Prostate gland (tissue), 2 donors: Measurements from ENCODE around the gene PAK1. TPM values are rescaled to one million over a fixed set of nuclear protein-coding genes. Genes with fewer than 3 reads are reported as not detected.
"Not testable (repeated sequence)": the region's sequence is repeated elsewhere in the genome, so short reads cannot be mapped to it uniquely, and the experiment has no call there.

Experiments
- DNase-seq: peaks from one replicate; pipeline ENCODE4 v3.0.0-alpha.2; 2019; ENCODE audit warnings: low spot score
- H3K27ac ChIP-seq, 2 donors: fragments of 200-600 bp; sonication (generic); 2 replicates each; pipeline ENCODE4 v1.5.1; 2017 to 2019
- H3K27me3 ChIP-seq: fragments of 200-600 bp; sonication (generic); replicated peaks from 2 replicates; pipeline ENCODE4 v1.5.1; 2019; ENCODE audit not compliant: insufficient read depth
- H3K36me3 ChIP-seq, 2 donors: fragments of 200-600 bp; sonication (generic); 1 replicate in 1 of 2; 2 replicates in 1 of 2; pipeline versions ENCODE4 v1.5.1 to v1.8.1; 2017 to 2019
- H3K4me1 ChIP-seq: fragments of 200-600 bp; sonication (generic); replicated peaks from 2 replicates; pipeline ENCODE4 v1.5.1; 2019
- H3K4me3 ChIP-seq, 2 donors: fragments of 200-600 bp; sonication (generic); 2 replicates each; pipeline ENCODE4 v1.5.1; 2017 to 2019
- H3K9me3 ChIP-seq: fragments of 200-600 bp; sonication (generic); 2 replicates; pipeline ENCODE4 v1.5.1; 2017
- CTCF ChIP-seq, 4 experiments: fragments of 200-600 bp in 2 of 4; fragments of 450-650 bp in 2 of 4; sonication (generic) in 2 of 4; IDR thresholded peaks; 1 replicate in 3 of 4; 2 replicates in 1 of 4; pipeline ENCODE4 v1.5.1; 2016 to 2019; ENCODE audit warnings: antibody characterized with exemption in 4 of 4, mild to moderate bottlenecking in 2 of 4, moderate library complexity in 2 of 4
- POLR2A ChIP-seq: fragments of 450-650 bp; IDR thresholded peaks from one replicate; pipeline ENCODE4 v1.6.1; 2016; ENCODE audit warnings: antibody characterized with exemption, mild to moderate bottlenecking
- POLR2AphosphoS5 ChIP-seq: sonication (generic); formaldehyde crosslinking; IDR thresholded peaks from one replicate; pipeline ENCODE4 v1.6.1; 2017; ENCODE audit warnings: antibody characterized with exemption
- WGBS: methylation state at CpG from one replicate; pipeline ENCODE4 v1.1.5; 2018; 5-methylcytosine and 5-hydroxymethylcytosine counted together
- intact Hi-C: fragments of 100-400 bp; cut with DNase I; formaldehyde crosslinking; loops from one replicate; pipeline ENCODE4 v1.14.2; 2022
- total RNA-seq, 2 donors: library from RNA; depleted of rRNA; stranded (reverse); fragments of >200 nt; gene quantifications; one replicate each; pipeline ENCODE4 v1.1.0, GENCODE V29; 2016

The PAK1 gene
- total RNA-seq, 2 donors from 2014 or later = 39.6 to 61.7 TPM

GRCh38 chr11:77384571-77384970 lies 89.3 kb downstream of the PAK1 start:
- 48% methylated on average over 2 of the region's 2 CpGs for WGBS
- no peak for DNase-seq
- H3K27ac ChIP-seq = no peak overlapping the region
- H3K27me3 ChIP-seq = no peaks in the 10 kb centered on the region
- no peaks in the 10 kb centered on the region for H3K36me3 ChIP-seq
- intact Hi-C loops = no loop called here
- H3K9me3 ChIP-seq = no peaks in the 10 kb centered on the region
- H3K4me1 ChIP-seq = no peaks in the 10 kb centered on the region
- no peak overlapping the region for H3K4me3 ChIP-seq
- TF ChIP-seq POLR2A = no peak

GRCh38 chr11:77383349-77383748 lies 90.5 kb downstream of the PAK1 start:
- H3K4me1 ChIP-seq, DNase-seq, H3K9me3 ChIP-seq, H3K36me3 ChIP-seq, H3K4me3 ChIP-seq, H3K27ac ChIP-seq, intact Hi-C loops, H3K27me3 ChIP-seq: not testable (repeated sequence)
- 94% methylated on average over 7 of the region's 7 CpGs for WGBS

- DNase-seq = no peak
- no peaks in the 10 kb centered on the region for H3K27me3 ChIP-seq
- H3K4me3 ChIP-seq = no peak overlapping the region
- H3K9me3 ChIP-seq = no peaks in the 10 kb centered on the region
- 65% methylated on average over 2 of the region's 2 CpGs for WGBS
- H3K27ac ChIP-seq = no peak overlapping the region
- intact Hi-C loops = no loop called here
- no peaks in the 10 kb centered on the region for H3K4me1 ChIP-seq
- H3K36me3 ChIP-seq = no peaks in the 10 kb centered on the region
- TF ChIP-seq CTCF (IDR thresholded peaks at IDR 0.05) (no peak), POLR2A (no peak), POLR2AphosphoS5 (no peak)
Measured at GRCh38 chr11:77381729-77382665, 91.9 kb downstream of the PAK1 start.

- intact Hi-C loops = no loop called here
- WGBS = 91% methylated on average over 5 of the region's 5 CpGs
Measured at GRCh38 chr11:77379934-77380333, 94.0 kb downstream of the PAK1 start.

GRCh38 chr11:77379253-77379652 lies 94.6 kb downstream of the PAK1 start:
- no peaks in the 10 kb centered on the region for H3K36me3 ChIP-seq
- no peak overlapping the region for H3K4me3 ChIP-seq
- H3K9me3 ChIP-seq = no peaks in the 10 kb centered on the region
- no peaks in the 10 kb centered on the region for H3K27me3 ChIP-seq
- WGBS = 98% methylated on average over 4 of the region's 4 CpGs
- DNase-seq = no peak
- intact Hi-C loops = no loop called here
- TF ChIP-seq POLR2A = no peak
- TF ChIP-seq POLR2AphosphoS5 = no peak
- no peak for TF ChIP-seq CTCF (IDR thresholded peaks at IDR 0.05)
- H3K4me1 ChIP-seq = no peaks in the 10 kb centered on the region
- H3K27ac ChIP-seq = no peak overlapping the region

More at GRCh38 chr11:77379934-77380333, 94.0 kb downstream of the PAK1 start:
- DNase-seq = no peak
- Histone ChIP-seq H3K4me1 (no peaks in the 10 kb centered on the region), H3K4me3 (no peak overlapping the region), H3K9me3 (no peaks in the 10 kb centered on the region), H3K36me3 (no peaks in the 10 kb centered on the region), H3K27ac (no peak overlapping the region), H3K27me3 (no peaks in the 10 kb centered on the region)
- no peak for TF ChIP-seq POLR2AphosphoS5
- no peak for TF ChIP-seq CTCF (IDR thresholded peaks at IDR 0.05)
- TF ChIP-seq POLR2A = no peak

GRCh38 chr11:77377734-77378133 lies 96.2 kb downstream of the PAK1 start:
- 90% methylated on average over 2 of the region's 2 CpGs for WGBS
- TF ChIP-seq POLR2A (no peak), CTCF (IDR thresholded peaks at IDR 0.05) (no peak), POLR2AphosphoS5 (no peak)
- intact Hi-C loops = no loop called here
- Histone ChIP-seq H3K27me3 (no peaks in the 10 kb centered on the region), H3K4me3 (no peak overlapping the region), H3K36me3 (no peaks in the 10 kb centered on the region), H3K4me1 (no peaks in the 10 kb centered on the region), H3K27ac (no peak overlapping the region), H3K9me3 (no peaks in the 10 kb centered on the region)
- no peak for DNase-seq
